Measurements from ENCODE around the gene CREG2.

DNA sequence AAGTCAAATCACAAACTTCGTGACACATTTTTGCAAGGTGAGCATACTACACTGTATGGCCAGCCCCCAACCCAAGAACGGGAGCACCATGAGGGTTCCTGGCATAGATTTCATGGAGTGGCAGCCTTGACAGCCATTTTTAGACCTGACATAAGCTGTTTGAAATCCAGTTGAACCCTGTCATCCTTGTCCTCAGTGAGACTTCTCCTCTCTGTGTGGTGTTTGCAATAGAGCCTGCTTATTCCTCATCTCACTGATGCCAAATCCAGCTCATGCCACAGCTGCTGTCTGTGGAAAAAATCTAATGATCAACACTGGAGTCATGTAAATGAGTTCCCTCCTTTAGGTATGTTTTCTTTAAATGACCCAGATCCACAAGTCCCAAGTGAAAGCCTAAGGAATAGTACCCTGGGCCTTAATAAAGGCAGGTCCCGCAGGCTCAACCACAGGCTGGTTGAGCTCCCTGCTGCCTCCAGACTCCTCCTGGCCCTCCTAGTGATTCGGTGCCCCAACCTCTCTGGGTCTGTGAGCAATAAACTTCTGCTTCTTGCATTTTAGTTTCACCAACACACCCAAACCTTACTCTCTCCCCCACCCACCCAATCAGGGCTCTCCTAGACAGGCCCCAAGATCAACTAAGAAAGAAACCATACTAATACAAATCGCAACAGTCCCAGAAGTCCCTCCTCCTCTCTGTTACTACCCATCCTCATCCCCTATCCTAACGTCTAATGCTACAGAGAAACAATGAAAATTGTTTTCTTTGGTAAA lies 8.4 kb upstream of the CREG2 start:
- TF ChIP-seq FOXK2 (IDR thresholded peaks at IDR 0.05), result no peak
- no peak for TF ChIP-seq BHLHE40 (IDR thresholded peaks at IDR 0.05; ENCODE audit: borderline replicate concordance)
